C1 segment of cervical spinal cord (tissue), 14 donors: ENCODE measurements around the gene MBOAT7.
A peak's percentile ranks its signal among the peaks of the same experiment; 100 is the strongest.
"Not testable (repeated sequence)": the region's sequence is repeated elsewhere in the genome, so short reads cannot be mapped to it uniquely, and the experiment has no call there.

Experiments used
- DNase-seq, 14 donors: peaks; one replicate each; lab custom pipeline; 2025; lab: John Stamatoyannopoulos, UW

The MBOAT7 gene

DNA sequence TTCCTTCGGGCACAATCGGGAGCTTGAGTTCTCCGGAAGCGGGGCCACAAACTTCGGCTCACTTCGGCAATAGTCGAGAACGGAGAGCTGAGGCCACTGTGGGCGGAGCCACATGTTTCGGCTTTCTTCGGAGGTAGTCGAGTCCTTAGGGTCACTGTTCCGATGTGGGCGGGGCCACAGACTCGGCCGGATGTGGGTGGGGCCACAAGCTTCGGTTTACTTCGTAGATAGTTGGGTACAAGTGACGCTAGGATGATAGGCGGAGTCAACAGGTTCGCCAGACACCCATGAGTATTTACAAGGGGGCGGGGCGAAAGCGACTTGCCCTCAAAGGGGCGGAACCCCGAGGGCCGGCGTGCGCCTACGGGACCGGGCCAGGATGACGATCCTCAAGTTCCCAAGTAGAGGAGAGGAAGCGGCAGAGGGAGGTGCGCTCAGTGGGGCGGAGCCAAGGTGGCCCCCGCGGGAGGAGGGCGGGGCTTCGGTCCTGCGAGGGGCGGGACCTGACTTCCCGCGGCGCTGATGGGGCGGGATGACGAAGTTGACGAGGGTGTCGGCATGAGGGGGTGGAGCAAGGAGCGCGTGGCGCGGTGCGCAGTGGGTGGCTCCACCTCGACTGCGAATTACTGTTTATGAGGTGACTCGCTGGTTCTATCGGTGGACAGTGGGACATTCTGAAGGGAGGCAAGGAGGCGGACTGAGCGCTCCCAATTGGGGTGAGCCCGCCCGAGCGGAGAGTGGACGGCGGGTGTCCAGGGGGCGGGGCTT lies 539 bp upstream of the MBOAT7 start:
- peak; percentile 99 to 100 (median 100) for DNase-seq

DNA sequence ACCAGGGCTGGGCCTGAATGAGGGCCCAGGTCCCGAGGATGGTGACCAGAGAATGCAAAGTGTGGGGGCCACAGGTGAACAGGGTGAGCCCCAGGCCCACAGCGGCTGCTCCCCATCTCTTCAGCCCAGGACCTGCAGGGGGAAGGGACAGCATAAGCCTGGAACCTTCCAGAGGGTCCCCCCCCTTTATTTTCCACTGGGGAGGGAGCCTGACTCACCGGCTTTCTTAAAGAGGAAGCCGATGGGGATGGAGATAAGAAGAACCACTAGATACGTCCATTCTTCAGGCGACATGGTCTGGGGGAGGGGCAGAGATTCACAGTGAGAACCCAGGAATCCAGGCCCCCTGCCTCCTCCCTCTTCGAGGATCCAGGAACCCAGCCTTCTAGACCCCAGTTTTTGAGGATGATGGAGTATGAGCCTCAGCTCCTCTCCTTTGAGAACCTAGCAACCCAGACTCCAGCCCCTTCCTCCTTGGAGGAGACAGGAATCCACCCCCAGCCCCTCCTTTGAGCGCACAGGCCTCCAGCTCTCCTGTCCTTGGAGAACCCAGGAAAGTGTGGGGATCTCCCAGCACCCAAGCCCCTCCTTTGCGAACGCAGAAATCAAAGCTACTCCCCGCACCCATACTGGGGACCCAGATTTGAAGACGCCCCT lies 1.0 kb downstream of the MBOAT7 start:
- peak in 8 of 14 donors; percentile 10 to 45 (median 24) for DNase-seq

DNA sequence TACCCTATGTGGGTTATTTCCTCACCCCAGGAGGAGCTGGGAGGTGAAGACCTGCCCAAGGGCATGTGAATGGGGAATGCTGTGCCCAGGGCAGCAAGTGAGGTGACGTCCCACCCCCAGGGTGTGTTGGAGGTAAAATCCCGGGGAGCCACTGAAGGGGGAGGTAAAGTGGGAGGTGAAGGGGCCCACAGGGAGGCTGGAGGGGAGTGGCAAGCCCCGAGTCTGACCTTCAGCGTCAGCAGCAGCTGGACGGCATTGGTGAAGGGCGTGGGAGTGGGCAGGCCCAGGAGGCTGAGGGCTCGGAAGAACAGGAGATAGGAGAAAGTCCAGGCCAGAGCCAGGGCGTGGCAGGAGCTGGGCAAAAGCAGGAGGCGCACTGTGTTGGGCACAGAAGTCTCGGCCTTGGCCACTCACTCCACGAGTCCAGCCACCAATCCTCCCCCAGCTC lies 2.4 kb downstream of the MBOAT7 start:
- no peak for DNase-seq

GRCh38 chr19:54186351-54186750 lies 3.0 kb downstream of the MBOAT7 start:
- DNase-seq, result no peak

DNA sequence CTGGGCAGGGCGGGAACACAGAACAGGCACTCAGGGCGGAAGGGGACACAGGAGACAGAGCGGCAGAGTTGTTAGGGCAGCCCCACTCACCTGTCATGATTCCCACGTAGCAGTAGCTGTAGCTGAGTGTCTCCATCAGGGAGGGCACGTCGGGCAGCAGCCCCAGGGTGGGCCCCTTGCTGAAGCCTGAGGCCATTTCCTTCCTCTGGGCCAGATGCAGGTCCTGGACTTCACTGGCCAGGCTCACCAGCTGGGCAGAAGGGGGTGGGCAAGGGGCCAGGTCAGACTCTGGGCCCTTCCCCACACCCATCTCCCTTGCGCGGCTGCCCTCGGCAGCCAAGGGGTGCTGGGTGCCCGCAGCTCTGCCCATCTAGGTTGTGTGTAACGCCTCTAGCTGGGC lies 5.9 kb downstream of the MBOAT7 start:
- no peak for DNase-seq

DNA sequence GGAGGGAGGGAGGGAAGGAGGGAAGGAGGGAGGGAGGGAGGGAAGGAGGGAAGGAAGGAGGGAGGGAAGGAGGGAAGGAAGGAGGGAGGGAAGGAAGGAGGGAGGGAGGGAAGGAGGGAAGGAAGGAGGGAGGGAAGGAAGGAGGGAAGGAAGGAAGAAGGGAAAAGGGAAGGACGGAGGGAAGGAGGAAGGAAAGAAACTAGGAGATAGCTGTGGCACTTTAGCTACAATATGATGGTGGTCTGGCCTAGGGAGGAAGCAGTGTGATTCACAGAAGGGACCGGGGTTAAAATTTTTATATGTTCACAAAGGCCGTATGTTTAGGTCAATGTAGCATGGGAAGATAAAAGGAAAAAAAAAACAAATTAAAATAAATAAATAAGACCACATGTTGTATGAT lies 7.5 kb downstream of the MBOAT7 start:
- not testable (repeated sequence) for DNase-seq

- DNase-seq, result no peak
Measured at GRCh38 chr19:54180691-54181091, 8.7 kb downstream of the MBOAT7 start.

- peak in 4 of 14 donors; percentile 9 to 36 (median 30) for DNase-seq
Measured at GRCh38 chr19:54179921-54180461, 9.4 kb downstream of the MBOAT7 start.

DNA sequence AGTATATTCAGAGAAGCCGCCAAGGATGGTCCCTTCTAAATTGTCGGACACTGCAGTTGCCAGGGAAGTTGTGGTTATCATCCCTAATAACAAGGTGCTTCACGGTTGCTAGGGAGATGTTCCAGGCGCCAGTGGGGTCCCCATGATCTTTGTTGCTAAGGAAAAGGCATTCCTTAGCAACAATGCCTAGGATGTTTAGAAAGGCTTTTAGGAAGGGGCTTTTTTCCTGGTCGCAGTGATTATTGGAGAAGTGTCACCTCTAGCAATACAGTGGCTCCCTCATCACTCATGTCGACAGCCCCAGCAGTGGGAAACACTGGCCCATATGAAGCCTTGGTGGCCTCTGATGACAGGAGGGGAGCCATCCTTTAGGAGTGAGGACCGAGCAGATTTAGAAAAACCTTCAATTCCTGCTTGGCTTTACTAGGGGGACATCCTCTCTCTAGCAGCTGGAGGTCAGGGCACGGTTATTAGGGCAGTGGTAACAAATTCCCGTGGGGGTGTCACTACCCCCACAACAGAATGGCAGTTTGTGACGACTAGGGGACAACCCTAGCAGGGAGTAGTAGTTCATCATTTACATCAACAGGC lies 10.0 kb downstream of the MBOAT7 start:
- no peak for DNase-seq

GRCh38 chr19:54178581-54179261 lies 10.7 kb downstream of the MBOAT7 start:
- peak in 4 of 14 donors; percentile 6 to 40 (median 27) for DNase-seq

DNA sequence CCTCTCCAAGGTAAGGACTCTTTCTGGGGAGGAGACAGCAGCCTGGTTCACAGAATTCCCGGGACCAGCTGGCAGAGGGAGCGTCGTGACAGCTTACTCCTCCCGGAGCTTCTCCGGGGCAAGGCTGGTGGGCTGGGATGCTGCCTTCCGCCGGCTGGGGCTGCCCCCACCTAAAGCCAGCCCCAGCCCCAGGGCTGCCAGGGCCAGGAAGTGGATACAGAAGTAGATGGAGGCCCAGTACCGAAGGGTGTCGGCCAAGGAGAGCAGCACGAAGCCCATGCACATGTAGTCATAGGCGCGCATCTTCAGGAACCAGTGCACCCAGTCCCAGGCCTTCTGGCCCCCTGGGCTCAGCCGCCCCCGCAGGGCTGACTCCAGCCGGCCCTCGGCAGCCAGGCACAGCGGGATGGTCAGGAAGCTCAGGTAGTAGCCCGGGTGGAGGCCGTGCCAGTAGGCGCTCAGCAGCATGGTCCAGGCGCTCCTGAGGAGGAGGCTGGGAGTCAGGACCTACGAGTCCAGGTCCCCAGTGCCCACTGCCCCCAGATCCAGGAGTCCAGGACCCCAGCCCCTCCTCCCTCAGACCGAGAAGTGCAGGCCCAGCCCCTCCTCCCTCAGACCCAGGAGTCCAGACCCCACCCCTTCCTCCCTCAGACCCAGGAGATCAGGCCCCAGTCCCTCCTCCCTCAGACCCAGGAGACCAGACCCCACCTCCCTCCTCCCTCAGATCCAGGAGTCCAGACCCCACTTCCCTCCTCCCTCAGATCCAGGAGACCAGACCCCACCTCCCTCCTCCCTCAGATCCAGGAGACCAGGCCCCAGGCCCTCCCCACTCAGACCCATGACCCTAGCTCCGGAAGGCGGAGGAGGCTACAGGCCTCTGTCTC lies 15.2 kb downstream of the MBOAT7 start:
- no peak for DNase-seq

DNA sequence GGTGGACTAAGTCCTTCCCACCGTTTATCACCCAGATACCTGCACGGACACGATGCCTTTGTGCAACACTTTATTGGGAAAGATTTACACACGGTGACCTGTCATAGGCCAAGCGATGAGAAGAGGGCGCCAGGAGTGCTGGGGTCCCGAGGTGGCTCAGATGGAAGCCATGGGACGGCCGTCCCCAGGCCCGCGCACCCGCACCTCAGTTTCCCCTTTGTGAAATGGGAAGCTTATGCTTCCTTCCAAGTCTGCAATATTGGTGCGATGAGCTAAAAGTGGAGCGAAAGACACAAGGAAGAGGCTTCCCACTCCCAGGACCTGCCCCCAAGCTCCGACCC lies 16.1 kb downstream of the MBOAT7 start:
- DNase-seq, result no peak

DNA sequence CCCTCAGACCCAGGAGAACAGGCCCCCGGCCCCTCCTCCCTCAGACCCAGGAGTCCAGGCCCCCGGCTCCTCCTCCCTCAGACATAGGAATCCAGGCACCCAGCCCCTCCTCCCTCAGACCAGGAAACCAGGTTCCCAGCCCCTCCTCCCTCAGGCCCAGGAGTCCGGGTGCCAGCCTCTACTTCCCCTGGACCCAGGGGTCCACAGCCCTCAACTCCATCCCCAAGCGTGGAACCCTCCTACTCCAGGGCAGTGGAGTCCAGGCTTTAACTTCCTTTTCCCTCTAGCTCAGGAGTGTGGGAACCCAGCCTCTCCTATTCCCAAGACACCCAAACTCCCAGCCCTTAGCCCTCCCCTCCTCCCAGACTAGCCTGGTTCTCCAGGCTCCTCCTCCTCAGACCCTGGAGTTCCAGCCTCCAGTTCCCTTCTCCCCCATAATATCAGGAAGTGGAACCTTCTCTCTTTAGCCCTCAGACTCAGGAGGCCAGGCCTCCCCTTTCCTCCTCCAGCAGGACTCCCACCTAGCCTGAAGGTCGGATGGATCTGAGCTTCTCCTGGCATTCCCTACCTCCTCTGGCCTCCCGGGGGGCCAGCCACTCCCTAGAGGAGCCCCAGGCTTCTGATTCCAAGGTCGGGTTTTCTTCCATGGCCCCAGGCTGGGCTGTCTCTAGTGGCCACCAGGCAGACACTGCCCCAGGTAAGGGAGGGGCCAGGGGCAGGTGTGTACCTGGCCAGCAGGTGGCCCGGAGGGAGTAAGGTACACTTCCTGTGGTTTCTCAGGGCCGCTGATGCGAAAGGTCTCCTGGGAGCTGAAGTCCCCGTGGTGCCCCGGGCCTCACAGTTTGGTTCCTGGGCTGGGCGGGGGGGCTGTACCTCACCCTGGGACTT lies 16.7 kb downstream of the MBOAT7 start, which contains the start of gene TMC4:
TMC4 (minus strand) TSS at position 690 of the 888 bp plus-strand sequence; CDS start at position 647, 43 bp downstream.
- DNase-seq, result no peak

DNA sequence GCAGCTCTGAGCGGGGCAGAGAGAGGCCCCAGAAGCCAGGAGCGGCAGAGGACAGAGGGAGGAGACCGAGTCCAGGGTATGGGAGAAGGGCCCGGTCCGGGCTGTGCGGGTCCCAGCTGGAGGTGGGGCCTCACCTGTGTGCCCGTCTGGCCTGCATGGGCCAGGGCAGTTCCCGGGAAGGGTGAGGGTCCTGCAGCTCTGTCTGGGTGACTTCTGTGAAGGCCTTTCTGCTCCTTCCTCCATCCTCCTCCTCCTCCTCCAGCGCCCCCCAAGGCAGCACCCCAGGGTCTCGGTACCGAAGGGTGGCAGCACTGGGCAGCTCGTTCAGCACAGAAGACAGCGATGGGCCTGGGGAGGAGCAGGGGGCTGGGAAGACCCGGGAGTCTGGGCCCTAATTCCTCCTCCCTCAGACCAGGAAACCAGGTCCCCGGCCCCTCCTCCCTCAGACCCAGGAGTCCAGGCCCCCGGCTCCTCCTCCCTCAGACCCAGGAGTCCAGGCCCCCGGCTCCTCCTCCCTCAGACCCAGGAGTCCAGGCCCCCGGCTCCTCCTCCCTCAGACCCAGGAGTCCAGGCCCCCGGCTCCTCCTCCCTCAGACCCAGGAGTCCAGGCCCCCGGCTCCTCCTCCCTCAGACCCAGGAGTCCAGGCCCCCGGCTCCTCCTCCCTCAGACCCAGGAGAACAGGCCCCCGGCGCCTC lies 17.5 kb downstream of the MBOAT7 start:
- DNase-seq, result not testable (repeated sequence)

- no peak for DNase-seq
Measured at GRCh38 chr19:54169149-54169740, 20.1 kb downstream of the MBOAT7 start.

DNA sequence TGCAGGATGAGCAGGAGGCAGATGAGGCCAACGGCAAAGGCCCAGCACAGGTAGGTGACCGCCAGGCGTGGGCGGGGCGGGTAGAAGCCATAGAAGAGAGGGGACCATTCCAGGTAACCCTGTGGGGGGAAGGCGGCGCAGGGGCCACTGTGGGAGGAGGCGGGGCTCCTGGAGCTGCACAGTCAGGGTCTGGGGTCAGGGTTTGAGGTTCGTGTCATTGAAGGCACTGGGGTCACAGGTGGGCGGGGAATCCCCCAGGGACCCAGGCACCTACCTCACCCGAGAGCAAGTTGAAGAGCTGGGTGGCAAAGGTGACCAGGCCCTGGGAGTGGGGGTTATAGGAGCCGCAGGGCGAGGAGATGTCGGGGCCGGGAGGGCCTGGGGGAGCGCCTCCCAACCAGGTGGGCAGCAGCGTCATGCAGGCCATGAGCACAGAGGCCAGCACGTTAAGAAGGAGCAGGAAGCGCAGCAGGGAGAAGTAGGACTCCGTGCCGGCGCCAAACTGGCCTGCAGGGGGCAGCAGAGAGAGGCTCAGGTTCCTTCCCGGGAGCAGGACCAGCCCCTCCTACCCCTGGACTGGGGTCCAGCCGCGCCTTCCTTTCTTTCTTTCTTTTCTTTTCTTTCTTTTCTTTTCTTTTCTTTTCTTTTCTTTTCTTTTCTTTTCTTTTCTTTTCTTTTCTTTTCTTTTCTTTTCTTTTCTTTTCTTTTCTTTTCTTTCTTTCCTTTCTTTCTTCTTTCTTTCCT lies 21.0 kb downstream of the MBOAT7 start:
- DNase-seq, result peak; percentile 14 to 84 (median 54)

DNA sequence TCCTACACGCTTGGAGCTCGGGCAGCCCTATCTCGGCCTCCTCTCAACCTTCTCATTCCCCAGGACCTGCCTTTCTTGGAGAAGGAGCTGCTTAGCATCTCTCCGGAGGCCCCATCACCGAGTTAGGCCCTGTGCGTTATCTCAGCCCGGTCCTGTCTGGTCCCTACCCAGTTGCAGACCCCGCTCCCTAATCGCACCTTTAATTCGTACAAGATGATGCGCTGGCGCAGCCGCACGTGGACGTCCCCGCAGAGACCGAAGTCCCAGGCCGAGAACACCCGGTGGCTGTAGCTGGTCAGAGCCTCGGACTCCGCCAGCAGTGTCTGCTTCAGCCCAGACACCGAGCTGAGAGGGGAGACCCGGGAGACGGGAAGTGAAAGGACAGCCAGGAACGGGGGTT lies 24.2 kb downstream of the MBOAT7 start:
- DNase-seq, result no peak
